Hematopoietic multipotent progenitor cell (in vitro differentiated cells): Measurements from ENCODE around the gene GKN2. TPM values are rescaled to one million over a fixed set of nuclear protein-coding genes. Genes with fewer than 3 reads are reported as not detected.
"Not testable (repeated sequence)": the region's sequence is repeated elsewhere in the genome, so short reads cannot be mapped to it uniquely, and the experiment has no call there.

Source experiments
- DNase-seq, 3 donors: peaks; one replicate each; pipeline ENCODE4 v3.0.0-alpha.2; 2011 to 2015; ENCODE audit warnings: low read depth in 2 of 3, low spot score in 2 of 3
- total RNA-seq: library from RNA; depleted of rRNA; stranded (reverse); fragments of >200 nt; gene quantifications from one replicate; pipeline ENCODE4 v1.2.3, GENCODE V29; 2012

GKN2 gene
- total RNA-seq, 1 donor, result not detected

- DNase-seq, result no peak
These were observed 52.0 kb downstream of the GKN2 start for GRCh38 chr2:68900496-68901198.

- DNase-seq, result not testable (repeated sequence)
These were observed 56.7 kb downstream of the GKN2 start for GRCh38 chr2:68895981-68896380.

Other genes starting within 250 kb of the GKN2 start
- 43.6 TPM for gene ARHGAP25, start 218.1 kb downstream of the GKN2 start, total RNA-seq
- under 0.01 TPM for gene BMP10, start 81.5 kb downstream of the GKN2 start, total RNA-seq
- gene GKN1, start 21.7 kb upstream of the GKN2 start, total RNA-seq, result not detected
- gene ANTXR1, start 60.3 kb upstream of the GKN2 start, total RNA-seq, result under 0.01 TPM